B cell (primary cell): ENCODE data around the gene SKP2. TPM values are rescaled to one million over a fixed set of nuclear protein-coding genes. Genes with fewer than 3 reads are reported as not detected.

Experiments used
- ATAC-seq: fragments of 200-7000 bp; cut with Tn5 transposase; one replicate; pipeline ENCODE4 v1.10.0; 2021; ENCODE audit warnings: low read depth, mild to moderate bottlenecking, moderate number of reproducible peaks, moderate library complexity
- CTCF ChIA-PET: fragments of 350-600 bp; sonication (Branson Sonifier 250); formaldehyde crosslinking; loops from one replicate; lab custom pipeline; 2021; ENCODE audit warnings: antibody characterized with exemption, inconsistent platforms; lab: Charles Lee
- POLR2A ChIA-PET: fragments of 350-600 bp; sonication (Branson Sonifier 250); formaldehyde crosslinking; loops from one replicate; lab custom pipeline; 2021; ENCODE audit warnings: antibody characterized with exemption; lab: Charles Lee
- DNase-seq: peaks from one replicate; pipeline ENCODE4 v3.0.0; 2013
- H2AFZ ChIP-seq: 2 replicates; pipeline ENCODE4 v1.6.1; 2012; ENCODE audit warnings: mild to moderate bottlenecking, low read depth, low read length; ENCODE audit not compliant: insufficient read depth, poor library complexity, severe bottlenecking
- H3K27ac ChIP-seq, 2 donors: 1 replicate in 1 of 2; 2 replicates in 1 of 2; pipeline ENCODE4 v1.5.1; 2012 to 2013; ENCODE audit warnings: low read length in 2 of 2, mild to moderate bottlenecking in 2 of 2, moderate library complexity in 1 of 2
- H3K27me3 ChIP-seq, 4 experiments: fragments of 200-600 bp in 1 of 4; sonication (generic) in 1 of 4; replicated peaks in 1 of 4; 1 replicate in 2 of 4; 2 replicates in 2 of 4; pipeline versions ENCODE4 v1.6.1 to v1.7.0; 2013 to 2016; ENCODE audit warnings: low read length in 3 of 4, mild to moderate bottlenecking in 2 of 4, mixed read lengths in 1 of 4, moderate library complexity in 1 of 4; ENCODE audit not compliant: insufficient read depth in 4 of 4, control insufficient read depth in 3 of 4; ENCODE audit errors: control extremely low read depth in 1 of 4
- H3K36me3 ChIP-seq, 2 experiments: replicated peaks in 1 of 2; 1 replicate in 1 of 2; 2 replicates in 1 of 2; pipeline versions ENCODE4 v1.6.1 to v1.7.1; 2013; ENCODE audit warnings: low read length in 1 of 2; ENCODE audit not compliant: insufficient read depth in 2 of 2, control insufficient read depth in 1 of 2; ENCODE audit errors: control extremely low read depth in 1 of 2, extremely low read depth in 1 of 2
- H3K4me1 ChIP-seq, 2 donors: fragments of 200-600 bp in 1 of 2; sonication (generic) in 1 of 2; 1 replicate in 1 of 2; 2 replicates in 1 of 2; pipeline versions ENCODE4 v1.5.1 to v1.6.1; 2013 to 2017; ENCODE audit warnings: low read length in 2 of 2; ENCODE audit not compliant: control insufficient read depth in 2 of 2, insufficient read depth in 2 of 2
- H3K4me2 ChIP-seq: replicated peaks from 2 replicates; pipeline ENCODE3; 2012; ENCODE audit warnings: mild to moderate bottlenecking, low read depth, low read length; ENCODE audit not compliant: poor library complexity, severe bottlenecking
- H3K4me3 ChIP-seq, 5 experiments: fragments of 200-600 bp in 1 of 5; sonication (generic) in 1 of 5; 1 replicate in 3 of 5; 2 replicates in 2 of 5; pipeline versions ENCODE4 v1.5.1 to v1.7.0; 2011 to 2016; ENCODE audit warnings: low read length in 4 of 5, mild to moderate bottlenecking in 4 of 5, low read depth in 2 of 5, control low read depth in 1 of 5, moderate library complexity in 1 of 5; ENCODE audit not compliant: insufficient read depth in 1 of 5; ENCODE audit errors: control extremely low read depth in 1 of 5, extremely low read depth in 1 of 5
- H3K79me2 ChIP-seq: fragments of 200-600 bp; sonication (generic); one replicate; pipeline ENCODE4 v1.6.0; 2016; ENCODE audit warnings: low read length; ENCODE audit not compliant: control insufficient read depth, insufficient read depth
- H3K9ac ChIP-seq: fragments of 200-600 bp; sonication (generic); 2 replicates; pipeline ENCODE4 v1.6.1; 2017; ENCODE audit warnings: mild to moderate bottlenecking, low read length, moderate library complexity
- H3K9me3 ChIP-seq, 3 donors: one replicate each; pipeline versions ENCODE4 v1.6.1 to v1.7.1; 2013; ENCODE audit warnings: low read length in 2 of 3; ENCODE audit not compliant: control insufficient read depth in 2 of 3, insufficient read depth in 1 of 3; ENCODE audit errors: control extremely low read depth in 1 of 3
- H4K20me1 ChIP-seq: 2 replicates; pipeline ENCODE4 v1.6.0; 2012; ENCODE audit warnings: mild to moderate bottlenecking, low read length; ENCODE audit not compliant: insufficient read depth, control insufficient read depth, poor library complexity, severe bottlenecking
- H3K27ac Mint-ChIP-seq: one replicate; pipeline ENCODE4 v1.8.0; 2021; ENCODE audit warnings: mixed read lengths
- H3K27me3 Mint-ChIP-seq: one replicate; pipeline ENCODE4 v1.8.0; 2021; ENCODE audit warnings: mixed read lengths
- H3K4me1 Mint-ChIP-seq: one replicate; pipeline ENCODE4 v1.8.0; 2021; ENCODE audit warnings: mixed read lengths
- H3K4me3 Mint-ChIP-seq: one replicate; pipeline ENCODE4 v1.8.0; 2021; ENCODE audit warnings: mixed read lengths
- H3K9me3 Mint-ChIP-seq: one replicate; pipeline ENCODE4 v1.8.0; 2022; ENCODE audit warnings: mixed read lengths; ENCODE audit not compliant: insufficient read depth
- CTCF ChIP-seq: fragments of 200-600 bp; IDR thresholded peaks from one replicate; pipeline ENCODE4 v1.8.0; 2022; ENCODE audit warnings: antibody characterized with exemption, mild to moderate bottlenecking
- EZH2 ChIP-seq: IDR thresholded peaks from 2 replicates; pipeline ENCODE4 v1.6.1; 2012; ENCODE audit warnings: borderline replicate concordance, low read depth, mild to moderate bottlenecking, moderate library complexity, low read length; ENCODE audit not compliant: insufficient read depth, poor library complexity, severe bottlenecking
- WGBS: methylation state at CpG from one replicate; pipeline ENCODE4 v1.1.5; 2013; ENCODE audit warnings: missing lambda C conversion rate; ENCODE audit not compliant: insufficient coverage; 5-methylcytosine and 5-hydroxymethylcytosine counted together
- intact Hi-C: fragments of 100-400 bp; cut with micrococcal nuclease; formaldehyde crosslinking; loops from one replicate; pipeline ENCODE4 v1.10.0; 2022
- polyA minus RNA-seq: library from RNA; depleted of rRNA, polyadenylated mRNA; stranded (reverse); fragments of >200 nt; gene quantifications from 2 replicates; pipeline ENCODE4 v1.2.3, GENCODE V29; 2012
- polyA plus RNA-seq: library from polyadenylated mRNA; depleted of rRNA; stranded (reverse); fragments of >200 nt; gene quantifications from 2 replicates; pipeline ENCODE4 v1.2.3, GENCODE V29; 2012
- total RNA-seq, 2 donors: library from RNA; stranded (reverse); fragments of 120-200 nt in 1 of 2; gene quantifications; 1 replicate in 1 of 2; 2 replicates in 1 of 2; pipeline versions ENCODE4 v1.2.3 to v1.2.4, GENCODE V29; 2013 to 2022

The SKP2 gene
- total RNA-seq (26.7 and 33.0 TPM in 2 replicates), polyA plus RNA-seq (20.5 and 27.1 TPM in 2 replicates), polyA minus RNA-seq (15.7 and 18.8 TPM in 2 replicates)
- 26.2 TPM for total RNA-seq (2013)

GRCh38 chr5:36151434-36152323 is at the start of gene SKP2, which contains the start of gene LMBRD2:
Gene SKP2 (plus strand): TSS chr5:36152111. CDS start chr5:36152263, 152 bp downstream.
Gene LMBRD2 (minus strand): TSS chr5:36151887. CDS start chr5:36143349, 8,538 bp downstream.
- H3K27me3 ChIP-seq, result no peaks in the 10 kb centered on the region
- peaks cover 0 to 12% of the 10 kb centered on the region in 2 experiments for H3K36me3 ChIP-seq
- H3K4me3 Mint-ChIP-seq, result peak within 1 kb of the TSS; percentile 95
- ChIA-PET CTCF (interaction anchor here (0.6 to 2.8 kb wide), 4 partner anchors 27 to 544 kb away, joined by 3 to 16 read pairs (median 4); partner anchors contain the start of gene NADK2), POLR2A (interaction anchor here (0.8 to 2.3 kb wide), 3 partner anchors 90 to 1223 kb away, joined by 3 to 15 read pairs (median 3); partner anchors contain the start of gene NADK2)
- peak; percentile 98 for ATAC-seq
- no peaks in the 10 kb centered on the region for H4K20me1 ChIP-seq
- no peaks in the 10 kb centered on the region for H3K27me3 Mint-ChIP-seq
- under 1% methylated on average over 80 of the region's 81 CpGs for WGBS
- TF ChIP-seq EZH2 (no peak), CTCF (no peak)
- peak within 1 kb of the TSS; percentile 81 for H2AFZ ChIP-seq
- H3K4me1 Mint-ChIP-seq, result peaks cover 46% of the 10 kb centered on the region
- intact Hi-C loops, result loop anchor here (1.0 to 2.0 kb wide), 4 partner anchors 91 to 1313 kb away; partner anchors contain the start of genes NIPBL and TTC23L
- H3K27ac ChIP-seq, result peak within 1 kb of the TSS; percentile 55 to 83
- peak within 1 kb of the TSS; percentile 67 to 82 (median 78) for H3K4me3 ChIP-seq
- H3K79me2 ChIP-seq, result peaks cover 89% of the 10 kb centered on the region
- no peaks in the 10 kb centered on the region for H3K9me3 ChIP-seq
- H3K4me2 ChIP-seq, result peak within 1 kb of the TSS; percentile 87
- H3K27ac Mint-ChIP-seq, result peak within 1 kb of the TSS; percentile 87
- H3K9ac ChIP-seq, result peak within 1 kb of the TSS; percentile 66
- peaks cover 19 to 25% of the 10 kb centered on the region in 2 donors for H3K4me1 ChIP-seq
- DNase-seq, result peak; percentile 96
- H3K9me3 Mint-ChIP-seq, result no peaks in the 10 kb centered on the region
